ENCODE results near the gene SH2D3C. TPM values are rescaled to one million over a fixed set of nuclear protein-coding genes. Genes with fewer than 3 reads are reported as not detected.

The SH2D3C gene
- total and polyA plus RNA-seq, 2 of the 8 experiments (the other 6 are each of a cell fraction or from before 2014, with no cell fraction given) = 6.4 to 8.1 TPM

GRCh38 chr9:127712371-127712770 is 66.1 kb downstream of the SH2D3C start:
- no peak overlapping the region for H4K91ac ChIP-seq (replicated peaks; ENCODE audit: insufficient read length, low read length)
- POLR2A ChIA-PET (ENCODE audit: partially characterized antibody) = interaction anchor here (0.7 to 2.6 kb wide), 8 partner anchors 9 to 261 kb away, joined by 3 to 7 read pairs (median 3); partner anchors contain the start of genes LRSAM1 and RPL12
- no peak overlapping the region for H3K14ac ChIP-seq (ENCODE audit: insufficient read length)
- no peaks in the 10 kb centered on the region; the same call in 1 of the 2 replicates for H3K79me1 ChIP-seq (ENCODE audit: low read depth, low read length)
- H3K18ac ChIP-seq (ENCODE audit: extremely low read depth, low read length) = no peak overlapping the region
- no peaks in the 10 kb centered on the region for H3K9me3 ChIP-seq (ENCODE audit: insufficient read depth in 2 of 2, low read depth in 1 of 2, low read length in 1 of 2)
- no peak overlapping the region for H3K23ac ChIP-seq (ENCODE audit: insufficient read length)
- H2BK20ac ChIP-seq (ENCODE audit: low read length) = no peak overlapping the region
- H2AFZ ChIP-seq (ENCODE audit: low read length) = no peak overlapping the region
- DNase-seq (ENCODE audit: low read depth in 1 of 2, low spot score in 2 of 2) = no peak
- no peaks in the 10 kb centered on the region for H3K79me2 ChIP-seq (ENCODE audit: control insufficient read depth in 1 of 2, insufficient read depth in 2 of 2, low read length in 2 of 2)
- no peak overlapping the region for H3K4me3 ChIP-seq (ENCODE audit: extremely low read depth in 1 of 4, insufficient read depth in 2 of 4, low read depth in 3 of 4, low read length in 4 of 4)
- H3K36me3 ChIP-seq (ENCODE audit: control insufficient read depth in 2 of 4, insufficient read depth in 4 of 4, low read length in 3 of 4) = no peaks in the 10 kb centered on the region
- no peak for FAIRE-seq
- H4K8ac ChIP-seq (ENCODE audit: extremely low read depth, insufficient read depth, low read length) = no peak overlapping the region
- H4K20me1 ChIP-seq (replicated peaks in 1 of 2; ENCODE audit: control insufficient read depth in 1 of 2, insufficient read depth in 2 of 2, low read length in 2 of 2) = peaks cover 0 to 3% of the 10 kb centered on the region in 2 experiments
- H4K5ac ChIP-seq (ENCODE audit: insufficient read length, low read depth, low read length) = no peak overlapping the region
- no peak overlapping the region for H3K56ac ChIP-seq (replicated peaks; ENCODE audit: insufficient read length, low read depth, low read length)
- TF ChIP-seq ZNF274 (IDR thresholded peaks at IDR 0.05; ENCODE audit: borderline replicate concordance, extremely low read depth, low read length) (no peak), EGR1 (IDR thresholded peaks at IDR 0.05; ENCODE audit: borderline replicate concordance, low read depth, low read length) (no peak), CHD1 (IDR thresholded peaks at IDR 0.05; ENCODE audit: low read depth, low read length) (no peak), KDM1A (IDR thresholded peaks at IDR 0.05; ENCODE audit: borderline replicate concordance, low read length) (peak; percentile 99), CHD2 (IDR thresholded peaks at IDR 0.05; ENCODE audit: low read length) (no peak), ATF3 (IDR thresholded peaks at IDR 0.05; ENCODE audit: insufficient read depth, low read depth, low read length) (no peak), CEBPB (IDR thresholded peaks at IDR 0.05; ENCODE audit: low read depth, low read length) (no peak), ASH2L (IDR thresholded peaks at IDR 0.05; ENCODE audit: low read length) (peak; percentile 22), HDAC2 (IDR thresholded peaks at IDR 0.05; ENCODE audit: borderline replicate concordance in 1 of 2, low read depth in 2 of 2, low read length in 2 of 2) (peak in 1 of 2 experiments; percentile 97; a peak in 2 of 4 replicates), EP300 (IDR thresholded peaks at IDR 0.05; ENCODE audit: borderline replicate concordance in 1 of 2, low read depth in 2 of 2, low read length in 2 of 2) (no peak), RNF2 (IDR thresholded peaks at IDR 0.05; ENCODE audit: borderline replicate concordance, low read depth, low read length, missing control alignments, poor library complexity, severe bottlenecking) (no peak)
- peaks cover 0 to 28% (median 20%) of the 10 kb centered on the region in 4 experiments; a peak in 6 of 7 replicates for H3K4me1 ChIP-seq (replicated peaks in 1 of 4; ENCODE audit: control insufficient read depth in 3 of 4, insufficient read depth in 4 of 4, low read length in 3 of 4)
- peak overlapping the region; percentile 10; the same call in 1 of the 2 replicates for H2BK12ac ChIP-seq (ENCODE audit: low read depth, low read length)
- H3K4me2 ChIP-seq (ENCODE audit: insufficient read depth in 1 of 2, low read depth in 2 of 2, low read length in 2 of 2) = peak overlapping the region; percentile 19 to 43; a peak in 1 of 4 replicates
- H3K27ac ChIP-seq (ENCODE audit: low read depth, low read length) = no peak overlapping the region
- WGBS, 2 experiments (ENCODE audit: extremely low coverage in 1 of 2, insufficient coverage in 1 of 2, insufficient read length in 1 of 2, insufficient replicate concordance in 2 of 2, low coverage in 1 of 2, low lambda C conversion rate in 2 of 2, missing lambda C conversion rate in 1 of 2) = 78% methylated on average over 11 of the region's 11 CpGs; no CpG with 5 or more reads in 1 of the 2 experiments
- H2AK5ac ChIP-seq (ENCODE audit: low read depth, low read length) = no peak overlapping the region; the same call in 1 of the 2 replicates
- no peak overlapping the region for H2BK120ac ChIP-seq (replicated peaks; ENCODE audit: low read depth, low read length)
- H2BK15ac ChIP-seq (ENCODE audit: low read length) = no peak overlapping the region
- peaks cover 10% of the 10 kb centered on the region; the same call in 1 of the 2 replicates for H3K23me2 ChIP-seq (ENCODE audit: low read depth, low read length)
- 0 out of 7 replicates have a peak, but pooled peaks cover 0 to 2% (median 0%) of the 10 kb centered on the region in 4 experiments for H3K27me3 ChIP-seq (replicated peaks in 1 of 4; ENCODE audit: control insufficient read depth in 3 of 4, extremely low read depth in 1 of 4, insufficient read depth in 3 of 4, low read length in 3 of 4)
- H3K9ac ChIP-seq (replicated peaks in 1 of 4; ENCODE audit: extremely low read depth in 1 of 4, low read depth in 3 of 4, low read length in 3 of 4) = no peak overlapping the region
- peak overlapping the region; percentile 62 for H2BK5ac ChIP-seq (ENCODE audit: low read depth, low read length)
- CTCF ChIA-PET (ENCODE audit: partially characterized antibody) = interaction anchor here (0.8 to 3.9 kb wide), 13 partner anchors 9 to 209 kb away, joined by 3 to 23 read pairs (median 4); partner anchors contain the start of gene TOR2A
- no peak overlapping the region for H3K4ac ChIP-seq (replicated peaks; ENCODE audit: insufficient read length, low read depth, low read length)
